Loucy (cell line): ENCODE measurements around the gene APMAP.

Experiments
- CTCF ChIP-seq: fragments of 200-600 bp; sonication (generic); conservative IDR thresholded peaks from 2 replicates; pipeline ENCODE4 v1.5.1; 2014; ENCODE audit warnings: mild to moderate bottlenecking, antibody characterized with exemption, low read length
- EZH2phosphoT487 ChIP-seq: fragments of 200-600 bp; IDR thresholded peaks from 2 replicates; pipeline ENCODE4 v1.6.1; 2018; ENCODE audit warnings: antibody characterized with exemption, mild to moderate bottlenecking, moderate library complexity, borderline replicate concordance

- TF ChIP-seq CTCF (no peak), EZH2phosphoT487 (no peak)
Observed at GRCh38 chr20:25036331-25036936, 43.9 kb upstream of the APMAP start.
